Activated CD4-positive, alpha-beta memory T cell treated with anti-CD3 and anti-CD28 coated beads for 36 hours (primary cell): Measurements from ENCODE around the gene NYNRIN. TPM values are rescaled to one million over a fixed set of nuclear protein-coding genes. Genes with fewer than 3 reads are reported as not detected.

Experiments used
- CTCF ChIA-PET: fragments of 350-600 bp; sonication (Branson Sonifier 250); formaldehyde crosslinking; loops from one replicate; lab custom pipeline; 2021; ENCODE audit warnings: antibody characterized with exemption, inconsistent platforms; lab: Charles Lee
- POLR2A ChIA-PET: fragments of 350-600 bp; sonication (Branson Sonifier 250); formaldehyde crosslinking; loops from one replicate; lab custom pipeline; 2021; ENCODE audit warnings: antibody characterized with exemption; lab: Charles Lee
- DNase-seq: peaks from one replicate; pipeline ENCODE4 v3.0.0-alpha.2; 2020
- H3K27ac Mint-ChIP-seq: one replicate; pipeline ENCODE4 v1.8.0; 2021; ENCODE audit warnings: mixed read lengths
- H3K27me3 Mint-ChIP-seq: one replicate; pipeline ENCODE4 v1.8.0; 2021; ENCODE audit warnings: mixed read lengths
- H3K36me3 Mint-ChIP-seq: one replicate; pipeline ENCODE4 v1.8.0; 2021; ENCODE audit warnings: mixed read lengths
- H3K4me1 Mint-ChIP-seq: one replicate; pipeline ENCODE4 v1.8.0; 2021; ENCODE audit warnings: low read depth, mixed read lengths
- H3K4me3 Mint-ChIP-seq: one replicate; pipeline ENCODE4 v1.8.0; 2021; ENCODE audit warnings: mild to moderate bottlenecking, mixed read lengths
- H3K9me3 Mint-ChIP-seq: one replicate; pipeline ENCODE4 v1.8.0; 2021; ENCODE audit warnings: mixed read lengths
- intact Hi-C: fragments of 100-400 bp; cut with micrococcal nuclease; formaldehyde crosslinking; loops from one replicate; pipeline ENCODE4 v1.15.1; 2023
- total RNA-seq, 2 experiments: library from RNA; stranded (reverse); gene quantifications; one replicate each; pipeline ENCODE4 v1.2.3, GENCODE V29; 2021

NYNRIN gene
- total RNA-seq, 2 experiments from 2014 or later: 0.02 to 0.22 TPM

GRCh38 chr14:24364841-24365240 lies 34.0 kb upstream of the NYNRIN start:
- Mint-ChIP-seq H3K9me3 (no peaks in the 10 kb centered on the region), H3K36me3 (peaks cover 3% of the 10 kb centered on the region), H3K4me1 (peaks cover 24% of the 10 kb centered on the region), H3K27me3 (peaks cover 44% of the 10 kb centered on the region), H3K4me3 (no peak overlapping the region), H3K27ac (no peak overlapping the region)
- POLR2A ChIA-PET: interaction anchor here (2.0 kb wide), 1 partner anchor 66 kb away, joined by 19 read pairs; the partner anchor contains the start of genes CBLN3 and KHNYN
- CTCF ChIA-PET: interaction anchor here (0.8 to 2.3 kb wide), 9 partner anchors 23 to 69 kb away, joined by 3 to 129 read pairs (median 8); partner anchors contain the start of genes CBLN3 and KHNYN
- intact Hi-C loops: loop anchor here (1.0 to 5.0 kb wide), 2 partner anchors 33 to 66 kb away; no protein-coding TSS in a partner anchor
- no peak for DNase-seq

DNA sequence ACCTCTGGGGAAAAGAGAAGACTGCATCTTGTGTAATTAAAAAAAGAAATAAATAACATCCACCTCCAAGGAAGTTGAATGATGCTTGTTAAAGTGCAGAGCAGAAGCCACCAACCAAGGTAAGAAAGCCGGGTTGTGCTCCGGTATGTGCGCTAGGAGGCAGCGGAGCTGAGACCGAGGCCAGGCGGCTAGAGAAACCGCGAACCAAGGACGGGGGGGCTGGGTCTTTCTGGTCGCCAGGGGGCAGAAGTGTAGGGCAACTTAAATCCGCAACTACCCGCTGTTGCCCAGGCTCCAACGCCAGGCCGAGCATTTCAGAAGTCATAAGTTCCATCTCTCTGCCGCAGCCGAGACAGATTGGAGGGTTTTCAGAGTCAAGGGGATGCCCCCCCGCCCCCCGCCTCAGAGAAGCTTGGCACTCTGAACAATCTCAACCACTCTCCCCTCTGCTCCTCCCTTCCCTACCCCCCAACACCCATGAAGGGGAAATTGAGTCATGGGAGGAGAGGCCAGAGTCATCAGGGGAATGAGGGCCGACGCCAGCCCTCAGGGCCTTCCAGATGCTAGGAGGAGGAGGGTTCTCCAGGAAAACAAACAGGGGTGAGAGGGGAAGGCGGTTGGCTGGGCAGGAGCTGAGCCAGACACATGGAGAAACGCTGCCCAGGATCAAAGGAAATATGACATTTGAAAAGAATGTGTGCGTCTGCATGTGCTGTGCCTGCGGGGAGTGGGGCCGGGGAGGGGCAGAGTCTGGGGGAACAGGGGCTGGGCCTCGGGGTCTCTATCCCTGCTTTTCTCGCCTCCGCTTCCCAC lies 33.0 kb upstream of the NYNRIN start:
- DNase-seq: peak; percentile 77
- Mint-ChIP-seq H3K27me3 (peaks cover 44% of the 10 kb centered on the region), H3K9me3 (no peaks in the 10 kb centered on the region), H3K36me3 (no peaks in the 10 kb centered on the region), H3K27ac (no peak overlapping the region), H3K4me3 (peak overlapping the region; percentile 39), H3K4me1 (peaks cover 24% of the 10 kb centered on the region)
- intact Hi-C loops: loop anchor here (1.0 to 5.0 kb wide), 2 partner anchors 34 to 65 kb away; no protein-coding TSS in a partner anchor
- ChIA-PET CTCF (interaction anchor here (0.8 to 2.3 kb wide), 16 partner anchors 24 to 75 kb away, joined by 3 to 129 read pairs (median 8); partner anchors contain the start of genes CBLN3, KHNYN and RIPK3), POLR2A (interaction anchor here (0.9 to 2.0 kb wide), 3 partner anchors 13 to 123 kb away, joined by 3 to 19 read pairs (median 5); partner anchors contain the start of genes CBLN3, KHNYN and TINF2)

GRCh38 chr14:24366413-24366720 lies 32.4 kb upstream of the NYNRIN start:
- DNase-seq: no peak
- ChIA-PET POLR2A (interaction anchor here (0.9 to 2.0 kb wide), 3 partner anchors 14 to 124 kb away, joined by 3 to 19 read pairs (median 5); partner anchors contain the start of genes CBLN3, KHNYN and TINF2), CTCF (interaction anchor here (0.8 to 2.3 kb wide), 11 partner anchors 27 to 75 kb away, joined by 3 to 129 read pairs (median 9); partner anchors contain the start of genes CBLN3, KHNYN and RIPK3)
- Mint-ChIP-seq H3K36me3 (no peaks in the 10 kb centered on the region), H3K4me1 (peaks cover 24% of the 10 kb centered on the region), H3K27ac (no peak overlapping the region), H3K27me3 (peaks cover 44% of the 10 kb centered on the region), H3K9me3 (no peaks in the 10 kb centered on the region), H3K4me3 (no peak overlapping the region)
- intact Hi-C loops: loop anchor here (5.0 kb wide), 1 partner anchor 34 kb away; no protein-coding TSS in a partner anchor

DNA sequence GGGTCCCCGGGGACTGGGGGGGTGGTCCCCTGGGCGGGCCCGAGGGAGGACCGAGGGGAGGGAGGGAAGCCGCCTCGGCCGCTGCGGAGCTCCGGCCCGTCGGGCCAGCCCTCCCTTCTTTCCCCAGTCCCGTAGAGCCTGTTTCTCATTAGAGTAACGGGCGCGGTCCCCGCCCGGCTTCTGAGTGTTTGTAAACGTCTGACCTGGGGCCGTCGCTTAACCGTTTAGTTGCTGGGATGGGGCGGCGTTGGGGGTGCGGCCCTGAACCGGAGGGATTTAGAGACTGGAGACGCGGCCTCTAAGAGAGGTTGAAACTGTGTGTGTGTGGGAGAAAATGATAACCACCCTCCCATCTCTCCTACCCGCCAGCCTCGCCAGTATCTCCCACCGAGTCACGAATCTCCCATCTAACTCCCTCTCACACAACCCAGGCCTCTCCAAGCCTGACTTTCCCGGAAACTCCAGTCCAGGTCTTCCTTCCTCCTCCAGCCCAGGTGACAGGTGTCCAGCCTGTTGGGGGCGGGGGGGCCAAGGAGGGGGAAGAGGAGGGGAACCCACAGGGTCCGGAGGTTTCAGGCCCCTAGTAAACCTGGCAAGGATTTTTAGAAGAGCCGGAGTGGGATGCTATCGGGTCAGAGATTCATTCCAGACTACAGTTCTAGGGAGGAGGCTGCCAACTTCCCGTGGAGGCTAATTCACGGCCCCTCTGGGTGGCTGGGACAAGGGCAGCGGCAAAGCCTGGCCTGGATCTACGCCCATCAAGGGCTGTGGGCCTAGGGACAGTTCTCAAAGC lies 31.9 kb upstream of the NYNRIN start:
- ChIA-PET POLR2A (interaction anchor here (0.9 to 2.0 kb wide), 3 partner anchors 14 to 124 kb away, joined by 3 to 19 read pairs (median 5); partner anchors contain the start of genes CBLN3, KHNYN and TINF2), CTCF (interaction anchor here (0.8 to 2.3 kb wide), 11 partner anchors 27 to 74 kb away, joined by 3 to 129 read pairs (median 9); partner anchors contain the start of genes CBLN3, KHNYN and RIPK3)
- Mint-ChIP-seq H3K36me3 (no peaks in the 10 kb centered on the region), H3K27ac (no peak overlapping the region), H3K4me1 (peaks cover 24% of the 10 kb centered on the region), H3K27me3 (peaks cover 39% of the 10 kb centered on the region), H3K9me3 (no peaks in the 10 kb centered on the region), H3K4me3 (peak overlapping the region; percentile 55)
- intact Hi-C loops: loop anchor here (5.0 kb wide), 1 partner anchor 35 kb away; no protein-coding TSS in a partner anchor
- DNase-seq: peak; percentile 34

DNA sequence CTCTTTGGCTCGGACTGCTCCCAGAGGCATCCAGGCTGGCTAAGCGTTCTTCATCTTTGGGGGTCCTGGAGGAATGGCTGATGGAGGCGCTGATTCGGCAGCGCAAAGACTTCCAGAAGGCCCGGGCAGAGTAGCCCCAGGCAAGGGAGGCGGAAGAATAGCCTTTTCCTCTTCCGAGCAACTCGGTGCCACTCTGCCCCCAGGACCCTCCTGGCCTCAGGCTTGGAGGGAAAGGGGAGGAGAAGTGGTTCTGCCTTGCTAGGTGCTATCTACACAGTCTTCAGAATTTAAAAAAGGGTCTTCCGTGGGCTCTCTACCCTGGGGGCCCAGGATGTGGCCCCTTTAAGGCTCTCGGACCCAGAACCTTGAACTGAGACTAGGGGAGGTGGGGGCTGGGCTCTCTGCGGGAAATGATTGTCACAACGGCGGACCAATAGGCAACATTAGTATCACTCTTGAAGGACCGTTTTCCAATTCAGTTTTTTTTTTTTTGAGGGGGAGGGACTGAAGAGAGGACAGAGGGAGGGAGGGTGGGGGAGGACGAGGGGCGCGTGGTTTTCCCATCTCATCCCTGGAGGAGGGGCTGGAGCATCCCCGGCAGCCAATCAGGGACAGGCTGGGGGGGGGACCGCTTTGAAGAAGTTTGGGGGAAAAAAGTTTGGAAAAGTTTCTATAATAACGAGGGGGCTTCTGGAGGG lies 31.1 kb upstream of the NYNRIN start, which contains the start of gene NFATC4:
NFATC4 (plus strand) TSS at position 671 of the 698 bp plus-strand sequence. CDS start 157 bp downstream, outside the sequence.
- peaks cover 24% of the 10 kb centered on the region for H3K4me1 Mint-ChIP-seq
- no peak within 1 kb of the TSS for H3K27ac Mint-ChIP-seq
- ChIA-PET CTCF (no interaction called here), POLR2A (interaction anchor here (0.6 kb wide), 1 partner anchor 1346 kb away, joined by 7 read pairs; no protein-coding TSS in a partner anchor)
- DNase-seq: no peak
- no peaks in the 10 kb centered on the region for H3K9me3 Mint-ChIP-seq
- peak within 1 kb of the TSS; percentile 55 for H3K4me3 Mint-ChIP-seq
- H3K36me3 Mint-ChIP-seq: no peaks in the 10 kb centered on the region
- intact Hi-C loops: loop anchor here (5.0 kb wide), 1 partner anchor 35 kb away; no protein-coding TSS in a partner anchor
- peaks cover 35% of the 10 kb centered on the region for H3K27me3 Mint-ChIP-seq

- H3K27me3 Mint-ChIP-seq: peaks cover 32% of the 10 kb centered on the region
- intact Hi-C loops: loop anchor here (5.0 kb wide), 1 partner anchor 36 kb away; no protein-coding TSS in a partner anchor
- POLR2A ChIA-PET: interaction anchor here (0.6 kb wide), 1 partner anchor 1346 kb away, joined by 7 read pairs; no protein-coding TSS in a partner anchor
- CTCF ChIA-PET: no interaction called here
- no peak overlapping the region for H3K27ac Mint-ChIP-seq
- peaks cover 24% of the 10 kb centered on the region for H3K4me1 Mint-ChIP-seq
- no peaks in the 10 kb centered on the region for H3K9me3 Mint-ChIP-seq
- no peak for DNase-seq
- H3K4me3 Mint-ChIP-seq: peak overlapping the region; percentile 41
- no peaks in the 10 kb centered on the region for H3K36me3 Mint-ChIP-seq
Measured at GRCh38 chr14:24368212-24368561, 30.6 kb upstream of the NYNRIN start.

DNA sequence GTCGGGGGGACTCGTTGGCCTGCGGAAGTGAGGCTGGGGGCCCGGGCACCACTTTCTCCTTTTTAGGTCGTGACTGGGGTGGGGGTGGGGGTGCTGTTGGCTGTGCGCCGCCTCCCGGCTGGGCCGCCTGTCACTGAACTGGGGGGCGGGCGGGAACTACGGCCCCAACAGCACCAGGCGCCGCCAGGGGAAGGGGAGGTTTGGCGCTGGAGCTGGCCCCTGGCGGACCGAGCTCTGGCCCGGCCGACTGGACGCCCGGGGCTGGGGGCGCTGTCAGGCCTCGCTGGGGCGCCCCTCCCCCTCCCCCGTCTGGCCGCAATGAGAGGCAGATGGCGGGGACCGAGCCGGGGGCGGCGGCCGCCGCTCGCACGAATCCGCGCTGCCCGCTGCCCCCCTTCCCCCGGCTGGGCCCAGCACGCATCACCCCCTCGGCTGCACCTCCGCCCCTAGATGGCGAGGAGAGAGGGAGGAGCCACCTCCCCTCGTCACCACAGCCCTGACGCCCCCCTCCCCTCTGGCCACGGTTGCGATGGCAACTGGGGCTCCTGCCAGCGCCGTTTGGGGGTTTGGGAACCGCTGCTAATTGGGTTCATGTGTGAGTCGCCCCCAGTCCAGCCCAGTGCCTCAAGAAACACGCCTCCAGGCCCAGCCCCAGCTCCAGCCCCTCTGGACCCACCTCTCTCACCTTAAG lies 30.1 kb upstream of the NYNRIN start:
- Mint-ChIP-seq H3K9me3 (no peaks in the 10 kb centered on the region), H3K27ac (no peak overlapping the region), H3K4me1 (peaks cover 24% of the 10 kb centered on the region), H3K4me3 (peak overlapping the region; percentile 41), H3K36me3 (no peaks in the 10 kb centered on the region), H3K27me3 (peaks cover 29% of the 10 kb centered on the region)
- peak; percentile 24 for DNase-seq
- intact Hi-C loops: loop anchor here (5.0 kb wide), 1 partner anchor 36 kb away; no protein-coding TSS in a partner anchor
- ChIA-PET CTCF (no interaction called here), POLR2A (interaction anchor here (0.6 kb wide), 1 partner anchor 1347 kb away, joined by 7 read pairs; no protein-coding TSS in a partner anchor)

DNA sequence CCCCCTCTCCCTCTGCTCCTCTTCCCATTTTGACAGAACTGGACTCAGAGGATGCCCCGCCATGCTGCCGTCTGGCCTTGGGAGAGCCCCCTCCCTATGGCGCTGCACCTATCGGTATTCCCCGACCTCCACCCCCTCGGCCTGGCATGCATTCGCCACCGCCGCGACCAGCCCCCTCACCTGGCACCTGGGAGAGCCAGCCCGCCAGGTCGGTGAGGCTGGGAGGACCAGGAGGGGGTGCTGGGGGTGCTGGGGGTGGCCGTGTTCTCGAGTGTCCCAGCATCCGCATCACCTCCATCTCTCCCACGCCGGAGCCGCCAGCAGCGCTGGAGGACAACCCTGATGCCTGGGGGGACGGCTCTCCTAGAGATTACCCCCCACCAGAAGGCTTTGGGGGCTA lies 29.3 kb upstream of the NYNRIN start:
- no peaks in the 10 kb centered on the region for H3K36me3 Mint-ChIP-seq
- H3K4me1 Mint-ChIP-seq: peaks cover 24% of the 10 kb centered on the region
- peaks cover 28% of the 10 kb centered on the region for H3K27me3 Mint-ChIP-seq
- no peaks in the 10 kb centered on the region for H3K9me3 Mint-ChIP-seq
- ChIA-PET POLR2A (no interaction called here), CTCF (no interaction called here)
- H3K27ac Mint-ChIP-seq: no peak overlapping the region
- intact Hi-C loops: loop anchor here (5.0 kb wide), 1 partner anchor 37 kb away; no protein-coding TSS in a partner anchor
- no peak for DNase-seq
- no peak overlapping the region for H3K4me3 Mint-ChIP-seq

- Mint-ChIP-seq H3K36me3 (no peaks in the 10 kb centered on the region), H3K9me3 (no peaks in the 10 kb centered on the region), H3K4me1 (peaks cover 24% of the 10 kb centered on the region), H3K27ac (no peak overlapping the region), H3K4me3 (no peak overlapping the region), H3K27me3 (peaks cover 26% of the 10 kb centered on the region)
- intact Hi-C loops: loop anchor here (5.0 kb wide), 1 partner anchor 38 kb away; no protein-coding TSS in a partner anchor
- POLR2A ChIA-PET: interaction anchor here (0.6 kb wide), 1 partner anchor 60 kb away, joined by 3 read pairs; no protein-coding TSS in a partner anchor
- no peak for DNase-seq
- CTCF ChIA-PET: interaction anchor here (0.9 to 3.0 kb wide), 4 partner anchors 23 to 61 kb away, joined by 3 to 12 read pairs (median 5); no protein-coding TSS in a partner anchor
Measured at GRCh38 chr14:24369907-24370687, 28.7 kb upstream of the NYNRIN start.
